Activated T-cell treated with anti-CD3 and anti-CD28 coated beads for 48 hours (primary cell): Measurements from ENCODE around the gene RPE.

ENCODE experiments used
- DNase-seq: peaks from one replicate; pipeline ENCODE4 v3.0.0-alpha.2; 2020; ENCODE audit warnings: low read depth

The RPE gene

DNA sequence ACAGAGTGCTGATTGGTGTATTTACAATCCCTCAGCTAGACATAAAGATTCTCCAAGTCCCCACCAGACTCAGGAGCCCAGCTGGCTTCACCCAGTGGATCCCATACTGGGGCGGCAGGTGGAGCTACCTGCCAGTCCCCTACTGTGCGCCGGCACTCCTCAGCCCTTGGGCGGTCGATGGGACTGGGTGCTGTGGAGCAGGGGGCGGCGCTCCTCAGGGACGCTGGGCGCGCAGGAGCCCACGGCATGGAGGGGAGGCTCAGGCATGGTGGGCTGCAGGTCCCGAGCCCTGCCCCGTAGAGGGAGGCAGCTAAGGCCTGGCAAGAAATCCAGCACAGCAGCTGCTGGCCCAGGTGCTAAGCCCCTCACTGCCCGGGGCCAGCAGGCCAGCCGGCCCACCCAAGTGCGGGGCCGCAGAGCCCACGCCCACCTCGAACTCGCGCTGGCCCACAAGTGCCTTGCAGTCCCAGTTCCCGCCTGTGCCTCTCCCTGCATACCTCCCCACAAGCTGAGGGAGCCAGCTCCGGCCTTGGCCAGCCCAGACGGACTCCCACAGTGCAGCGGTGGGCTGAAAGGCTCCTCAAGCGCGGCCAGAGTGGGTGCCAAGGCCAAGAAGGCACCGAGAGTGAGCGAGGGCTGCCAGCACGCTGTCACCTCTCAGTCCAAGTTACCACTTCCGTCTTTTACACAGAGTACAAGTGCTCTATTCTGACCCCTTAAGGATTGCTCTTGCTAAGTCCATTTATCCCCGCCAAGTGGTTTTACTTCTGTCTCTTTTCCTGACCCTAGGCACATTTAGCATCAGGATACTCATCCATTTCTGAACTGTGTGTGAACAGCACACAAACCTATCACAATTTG lies 1.7 kb upstream of the RPE start:
- DNase-seq: no peak

DNA sequence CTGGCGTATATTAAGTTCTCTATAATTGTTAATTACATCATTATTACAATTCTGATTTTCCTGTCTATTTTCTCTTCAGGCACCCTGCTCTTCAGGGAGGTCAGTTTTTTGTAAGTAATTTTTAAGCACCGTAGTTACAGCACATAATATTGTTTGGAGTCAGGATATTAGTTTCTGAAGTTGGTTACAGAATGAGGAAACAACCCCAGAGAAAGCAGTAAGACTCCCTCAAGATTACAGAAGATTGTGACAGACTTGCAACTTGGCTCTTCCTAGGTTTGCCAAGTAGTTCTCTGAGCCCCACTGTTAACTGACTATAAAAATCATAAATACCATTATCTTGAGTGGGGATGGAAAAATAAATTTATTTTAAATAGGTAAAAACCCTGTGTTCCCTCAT lies 921 bp downstream of the RPE start:
- no peak for DNase-seq

DNA sequence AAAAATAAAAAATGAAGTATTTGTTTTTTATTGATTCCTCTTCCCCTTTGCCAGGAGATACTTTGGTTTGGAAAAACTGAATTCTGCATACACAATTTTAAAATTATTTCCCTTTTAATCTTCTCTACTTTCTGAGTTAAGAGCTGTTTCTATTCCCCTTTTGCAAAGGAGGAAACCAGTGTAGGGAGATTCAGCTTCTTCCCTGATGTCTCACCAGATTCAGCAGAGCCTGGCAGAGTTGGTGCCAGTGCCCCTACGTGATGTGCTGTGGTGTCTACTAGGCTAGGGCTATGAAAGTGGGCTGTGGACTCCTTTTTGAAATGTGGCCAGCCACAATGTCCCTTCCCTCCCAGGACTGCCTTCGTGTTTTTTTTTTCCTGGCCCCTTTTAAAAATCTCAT lies 2.4 kb downstream of the RPE start:
- DNase-seq: no peak

DNA sequence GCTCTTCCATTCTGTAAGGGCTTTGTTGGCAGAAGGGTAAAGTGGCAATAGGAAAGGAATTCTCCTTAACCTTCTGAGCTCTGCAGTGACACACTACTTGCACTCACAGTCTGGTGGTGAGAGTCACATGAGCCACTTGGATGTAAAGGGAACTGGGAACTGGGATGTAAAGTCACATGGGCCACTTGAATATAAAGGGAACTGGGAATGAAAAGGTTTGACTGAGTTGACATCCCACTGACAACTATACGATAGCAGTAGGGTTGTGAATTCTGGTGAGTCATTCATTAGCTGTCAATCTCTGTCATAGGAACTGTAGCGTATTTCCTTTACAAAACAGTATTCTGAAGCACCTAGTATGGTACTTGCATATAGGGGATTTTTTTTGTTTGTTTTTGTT lies 5.5 kb downstream of the RPE start:
- no peak for DNase-seq

DNA sequence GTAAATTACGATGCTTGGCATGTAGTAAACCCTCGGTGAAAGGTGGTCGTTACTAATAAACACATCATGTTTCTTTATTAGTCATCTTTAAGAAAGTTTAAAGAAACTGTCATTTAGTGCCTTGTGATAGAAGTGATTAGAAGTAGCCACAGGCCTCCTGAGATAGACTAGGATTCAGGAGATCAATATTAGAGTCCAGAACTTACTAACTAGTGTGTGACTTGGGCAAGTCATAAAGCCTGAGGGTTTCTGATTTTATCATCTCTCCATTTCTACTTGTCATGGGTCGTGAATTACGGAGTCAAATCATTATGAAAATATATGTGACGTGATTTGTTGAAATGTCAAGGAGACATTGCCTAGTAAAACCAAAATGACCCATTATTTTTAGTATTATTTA lies 6.7 kb downstream of the RPE start:
- DNase-seq: no peak

DNA sequence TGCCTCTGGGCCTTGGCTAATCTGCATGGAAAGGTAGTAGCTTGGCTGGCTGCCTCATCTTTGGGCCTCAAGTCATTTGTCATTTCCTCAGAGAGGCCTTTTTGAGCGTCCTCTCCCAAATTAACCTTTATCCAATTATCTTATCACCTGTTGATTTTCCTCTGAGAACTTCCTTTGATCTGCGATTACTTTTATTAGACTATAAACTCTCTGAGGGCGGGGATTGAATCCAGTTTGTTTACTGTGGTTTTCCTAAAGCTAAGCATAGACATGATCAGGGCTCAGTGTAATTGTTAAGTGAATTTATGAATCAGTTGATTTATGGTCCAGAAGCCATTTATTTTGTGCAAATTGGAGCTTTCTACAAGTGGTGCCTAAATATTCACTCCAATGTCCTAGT lies 7.5 kb downstream of the RPE start:
- no peak for DNase-seq

DNA sequence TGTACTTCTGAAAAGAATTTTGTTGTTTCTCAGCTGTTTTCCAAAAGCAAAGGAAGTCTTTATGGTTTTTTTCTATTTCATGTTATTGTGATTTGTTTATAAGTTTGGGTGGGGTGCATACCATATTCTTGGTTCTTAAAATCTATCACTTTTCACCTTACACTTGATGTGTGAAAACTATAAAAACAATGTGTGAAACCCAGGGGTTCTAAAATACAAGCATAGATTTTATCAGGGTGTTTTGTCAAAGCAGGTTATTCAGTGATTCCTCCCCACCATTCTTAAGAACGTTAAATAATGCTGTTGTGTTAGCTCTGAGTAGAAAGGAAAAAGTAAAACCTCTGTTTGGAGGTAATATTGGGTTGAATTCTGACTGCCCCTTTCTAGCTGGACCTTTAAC lies 17.7 kb downstream of the RPE start:
- DNase-seq: no peak

DNA sequence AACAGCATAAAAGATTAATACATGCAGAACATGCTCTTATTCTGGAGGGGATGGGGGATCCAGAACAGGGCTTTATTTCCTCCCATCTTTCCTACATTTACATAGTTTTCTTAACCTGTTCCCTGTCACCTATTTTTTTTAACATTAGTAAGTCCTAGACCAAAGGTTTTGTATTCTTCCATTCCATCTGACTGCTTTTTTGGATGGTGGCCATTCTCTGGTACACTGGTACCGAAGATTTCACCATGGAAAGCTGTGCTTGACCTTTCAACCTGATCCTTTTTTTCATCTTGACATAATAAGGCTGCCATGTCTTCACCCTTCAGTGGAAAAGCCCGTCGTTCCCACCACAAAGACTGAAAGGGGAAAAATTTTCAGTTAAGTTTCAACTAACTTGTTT lies 20.4 kb downstream of the RPE start:
- DNase-seq: no peak

DNA sequence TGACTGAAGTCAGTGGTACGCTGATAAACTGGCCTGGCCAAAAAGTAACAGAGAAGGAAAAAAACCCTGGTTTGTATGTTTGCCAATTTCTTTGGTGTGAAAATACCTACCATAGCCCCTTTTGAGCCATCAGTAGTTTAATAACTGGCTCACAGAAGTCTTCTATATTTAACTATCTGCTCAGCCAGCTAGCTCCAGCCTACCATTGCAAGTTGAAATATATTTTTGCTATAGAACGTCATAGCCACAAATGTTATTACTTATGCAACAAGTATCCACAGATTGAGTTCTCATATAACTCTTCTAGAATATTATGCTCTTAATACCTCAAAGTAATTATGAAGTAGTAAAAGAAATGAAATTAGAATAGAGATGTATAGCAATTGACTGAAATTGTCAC lies 25.2 kb downstream of the RPE start:
- no peak for DNase-seq

DNA sequence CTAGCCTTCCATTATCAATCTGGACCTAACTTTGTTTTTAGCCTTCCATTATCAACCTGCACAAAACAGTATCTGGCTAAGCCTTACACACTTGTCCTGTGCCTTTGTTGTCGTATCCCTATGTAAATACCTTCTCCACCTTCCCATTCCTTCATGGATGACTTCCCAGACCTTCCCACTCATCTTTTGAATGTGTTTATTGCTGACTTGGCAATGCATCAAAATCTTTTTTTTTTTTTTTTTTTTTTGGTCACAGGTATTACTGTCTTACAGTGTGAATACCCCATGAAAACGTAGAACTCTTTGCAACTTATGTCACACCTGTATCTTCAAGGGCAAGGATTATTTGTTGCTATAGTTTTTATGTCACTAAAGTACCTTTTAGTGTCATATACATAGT lies 25.7 kb downstream of the RPE start:
- DNase-seq: no peak

DNA sequence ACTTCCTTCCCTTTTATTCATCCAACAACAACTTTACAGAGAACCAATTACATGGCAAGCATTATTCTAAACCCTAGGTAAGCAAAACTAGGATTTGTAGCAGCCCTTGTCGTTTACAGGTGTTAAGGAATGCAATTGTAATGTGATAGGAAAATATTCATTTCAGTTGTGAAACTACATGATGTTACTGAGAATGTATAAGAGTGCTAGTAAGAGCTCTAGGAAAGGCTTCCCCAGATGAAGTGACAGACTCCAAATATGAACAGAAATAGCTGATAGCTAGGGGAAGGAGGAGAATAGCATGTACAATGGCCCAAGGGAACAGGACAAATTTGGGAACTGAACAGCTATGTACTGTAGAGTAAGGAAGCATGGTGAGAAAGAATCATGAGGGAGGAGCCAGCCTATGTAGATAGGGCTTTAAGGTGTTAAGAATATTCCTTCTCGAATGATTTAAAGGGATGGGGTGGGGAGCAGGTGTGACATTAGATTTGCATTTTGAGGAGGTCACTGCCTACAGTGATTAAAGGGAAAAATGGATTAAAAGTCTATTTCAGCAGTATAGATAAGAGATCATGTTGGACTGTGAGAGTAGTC lies 31.7 kb downstream of the RPE start:
- DNase-seq: no peak

DNA sequence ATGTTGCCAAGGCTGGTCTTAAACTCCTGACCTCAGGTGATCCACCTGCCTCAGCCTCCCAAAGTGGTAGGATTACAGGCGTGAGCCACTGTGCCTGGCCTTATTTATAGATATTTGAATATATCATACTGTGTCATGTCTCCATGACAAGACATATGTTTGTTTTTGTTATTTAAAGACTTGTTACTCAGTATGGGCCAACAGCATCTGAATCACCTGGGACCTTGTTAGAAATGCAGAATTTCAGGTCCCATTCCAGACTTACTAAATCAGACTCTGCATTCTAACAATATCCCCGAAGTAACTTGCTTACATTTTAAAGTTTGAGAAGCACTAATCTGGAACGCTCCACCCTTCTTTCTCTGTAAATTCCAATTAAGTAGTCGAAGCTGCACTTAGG lies 33.2 kb downstream of the RPE start:
- no peak for DNase-seq

DNA sequence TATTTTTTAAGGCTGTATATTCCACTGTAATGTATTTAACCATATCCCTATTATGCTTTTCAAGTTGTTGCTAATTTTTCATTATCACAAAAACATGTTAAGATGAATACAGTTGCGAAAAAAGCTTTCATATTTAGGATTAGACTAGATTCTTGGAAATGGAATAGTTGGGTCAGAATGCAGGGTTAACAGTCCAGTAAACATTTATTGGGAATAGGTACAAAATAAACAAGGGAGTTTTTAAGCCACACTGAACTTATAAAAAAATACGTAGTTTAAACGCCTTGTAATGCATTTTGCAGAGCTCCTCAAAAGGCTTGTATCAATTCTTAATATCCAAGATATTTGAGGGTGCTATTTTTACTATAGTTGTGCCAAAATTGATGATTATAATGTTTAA lies 35.6 kb downstream of the RPE start:
- no peak for DNase-seq

DNA sequence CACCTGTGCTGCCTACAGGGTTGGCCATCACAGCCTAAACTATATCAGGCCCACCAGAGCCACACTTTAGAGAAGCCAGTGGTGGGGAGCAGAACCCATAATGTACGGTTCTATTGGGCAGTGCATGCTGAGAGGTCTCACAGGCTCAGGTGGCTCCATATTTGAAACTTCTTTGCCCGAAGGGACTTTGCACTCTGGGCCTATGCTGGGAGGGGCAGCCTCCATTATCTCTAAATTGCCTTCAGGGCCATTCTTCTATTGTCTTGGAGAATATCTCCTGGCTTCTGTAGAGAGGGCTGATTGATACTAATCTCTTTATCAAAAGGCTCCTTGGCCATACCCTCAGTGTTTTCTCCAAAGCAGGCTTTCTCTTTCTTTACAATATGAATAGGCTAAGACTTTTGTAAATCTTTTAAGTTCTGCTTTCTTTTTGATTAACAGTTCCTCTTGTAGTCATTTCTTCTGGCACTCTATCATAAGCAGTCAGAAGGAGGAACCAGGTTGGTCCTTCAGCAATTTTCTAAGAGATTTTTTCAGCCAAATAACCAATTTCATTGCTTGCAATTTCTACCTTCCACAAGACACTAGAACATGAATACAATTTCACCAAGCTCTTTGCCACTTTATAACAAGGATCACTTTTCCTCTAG lies 44.5 kb downstream of the RPE start:
- no peak for DNase-seq

DNA sequence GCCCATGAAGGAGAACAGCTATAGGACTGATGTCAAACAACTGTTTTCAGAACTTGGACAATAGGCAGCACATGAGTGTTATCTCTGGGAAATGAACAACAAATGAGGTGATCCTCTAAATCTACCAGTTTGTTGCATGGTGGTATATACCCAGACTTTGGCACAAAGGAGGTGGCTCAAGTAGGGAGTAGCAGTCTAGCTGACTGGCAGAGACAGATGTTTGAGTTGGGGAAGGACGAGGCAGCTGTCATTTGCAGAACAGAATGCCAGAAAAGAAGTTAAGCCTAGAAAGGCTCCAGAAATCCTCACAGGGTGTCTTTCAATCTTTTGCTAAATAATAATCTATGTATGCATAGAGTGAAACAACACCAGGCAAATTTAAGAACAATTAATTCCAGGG lies 47.4 kb downstream of the RPE start:
- DNase-seq: no peak

DNA sequence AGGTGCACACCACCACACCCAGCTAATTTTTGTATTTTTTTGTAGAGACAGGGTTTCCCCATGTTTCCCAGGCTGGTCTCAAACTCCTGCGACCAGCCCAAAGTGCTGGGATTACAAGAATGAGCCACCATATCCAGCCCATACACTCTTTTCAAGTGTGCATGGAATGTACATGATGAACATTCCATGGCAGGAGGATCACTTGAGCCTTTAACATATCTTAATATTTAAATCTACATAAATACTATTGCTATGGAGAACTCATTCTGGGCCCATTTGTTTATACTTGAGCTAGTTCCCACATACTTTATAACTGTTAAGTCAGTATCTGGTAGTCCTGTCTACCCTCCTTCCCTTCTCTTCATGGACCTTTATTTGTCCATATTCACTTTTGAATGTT lies 48.4 kb downstream of the RPE start:
- no peak for DNase-seq

DNA sequence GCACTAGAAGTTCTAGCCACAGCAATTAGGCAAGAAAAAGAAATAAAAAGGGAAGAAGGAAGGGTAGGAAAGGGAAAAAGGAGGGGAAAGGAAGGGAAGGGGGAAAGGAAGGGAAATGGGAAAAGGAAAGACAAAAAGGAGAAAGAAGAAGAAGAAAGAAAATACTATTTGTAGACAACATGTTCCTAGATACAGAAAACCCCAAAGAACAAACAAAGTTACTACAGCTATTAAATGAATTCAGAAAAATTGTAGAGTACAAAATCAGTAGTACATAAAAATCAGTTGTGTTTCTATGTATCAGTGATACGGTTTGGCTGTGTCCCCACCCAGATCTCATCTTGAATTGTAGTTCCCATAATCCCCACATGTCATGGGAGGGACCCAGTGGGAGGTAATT lies 52.3 kb downstream of the RPE start:
- DNase-seq: no peak

DNA sequence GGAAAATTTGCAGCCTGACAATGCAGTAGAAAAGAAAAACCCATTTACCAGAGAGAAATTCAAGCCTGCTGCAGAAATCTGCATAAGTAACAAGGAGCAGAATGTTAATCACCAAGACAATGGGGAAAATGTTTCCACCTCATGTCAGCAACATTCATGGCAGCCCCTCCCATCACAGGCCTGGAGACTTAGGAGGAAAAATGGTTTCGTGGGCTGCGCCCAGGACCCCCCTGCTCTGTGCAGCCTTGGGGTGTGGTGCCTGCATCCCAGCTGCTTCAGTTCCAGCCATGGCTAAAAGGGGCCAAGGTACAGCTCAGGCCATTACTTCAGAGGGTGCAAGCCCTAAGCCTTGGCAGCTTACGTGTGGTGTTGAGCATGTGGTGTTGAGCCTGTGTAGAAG lies 53.4 kb downstream of the RPE start:
- no peak for DNase-seq

DNA sequence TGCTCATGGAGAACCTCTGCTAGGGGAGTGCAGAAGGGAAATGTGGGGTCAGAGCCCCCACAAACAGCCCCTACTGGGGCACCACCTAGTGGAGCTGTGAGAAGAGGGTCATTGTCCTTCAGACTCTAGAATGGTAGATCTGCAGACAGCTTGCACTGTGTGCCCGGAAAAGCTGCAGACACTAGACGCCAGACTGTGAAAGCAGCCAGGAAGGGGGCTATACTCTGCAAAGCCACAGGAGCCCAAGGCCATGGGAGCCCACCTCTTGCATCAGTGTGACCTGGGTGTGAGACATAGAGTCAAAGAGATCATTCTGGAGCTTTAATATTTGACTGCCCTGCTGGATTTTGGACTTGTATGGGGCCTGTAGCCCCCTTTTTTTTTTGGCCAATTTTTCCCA lies 60.9 kb downstream of the RPE start:
- no peak for DNase-seq
